Measurements from ENCODE around the gene GPX3.

The GPX3 gene

DNA sequence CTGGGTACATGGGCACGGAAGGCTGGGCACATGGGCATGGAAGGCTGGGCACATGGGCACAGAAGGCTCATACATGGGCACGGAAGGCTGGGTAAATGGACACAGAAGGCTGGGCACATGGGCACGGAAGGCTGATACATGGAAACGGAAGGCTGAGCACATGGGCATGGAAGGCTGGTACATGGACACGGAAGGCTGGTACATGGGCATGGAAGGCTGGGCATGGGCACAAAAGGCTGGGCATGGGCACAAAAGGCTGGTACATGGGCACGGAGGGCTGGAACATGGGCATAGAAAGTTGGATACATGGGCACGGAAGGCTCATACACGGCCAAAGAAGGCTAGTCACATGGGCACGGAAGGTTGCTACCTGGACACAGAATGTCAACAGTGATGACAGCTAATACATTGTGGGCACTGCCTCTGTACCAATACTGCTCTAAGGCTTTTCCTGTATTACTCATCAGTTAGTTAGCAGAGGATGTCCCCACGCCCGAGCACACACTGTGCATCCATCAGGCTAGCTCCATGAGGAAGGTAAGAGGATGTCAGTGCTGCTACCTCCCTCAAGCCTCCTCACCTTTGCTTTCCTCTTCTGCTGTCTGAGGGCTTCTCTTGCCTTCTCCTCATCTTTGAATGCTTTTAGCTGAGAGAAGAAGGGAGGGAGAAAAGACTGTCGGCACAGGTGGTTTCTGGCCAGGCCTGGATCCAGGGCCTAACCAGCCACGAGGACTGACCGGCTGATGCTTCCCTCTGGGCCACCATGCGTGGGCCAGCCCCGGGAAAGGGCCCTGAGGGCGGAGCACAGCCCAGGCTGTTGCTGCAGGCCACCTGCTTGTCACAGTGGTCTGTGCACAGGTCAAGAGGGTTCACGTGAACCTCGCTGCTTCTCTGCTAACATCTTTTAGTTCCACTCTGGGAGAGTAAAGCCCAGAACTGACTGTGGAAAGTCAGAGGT, 14.3 kb downstream of the GPX3 start:
- DNase-seq: no peak

DNA sequence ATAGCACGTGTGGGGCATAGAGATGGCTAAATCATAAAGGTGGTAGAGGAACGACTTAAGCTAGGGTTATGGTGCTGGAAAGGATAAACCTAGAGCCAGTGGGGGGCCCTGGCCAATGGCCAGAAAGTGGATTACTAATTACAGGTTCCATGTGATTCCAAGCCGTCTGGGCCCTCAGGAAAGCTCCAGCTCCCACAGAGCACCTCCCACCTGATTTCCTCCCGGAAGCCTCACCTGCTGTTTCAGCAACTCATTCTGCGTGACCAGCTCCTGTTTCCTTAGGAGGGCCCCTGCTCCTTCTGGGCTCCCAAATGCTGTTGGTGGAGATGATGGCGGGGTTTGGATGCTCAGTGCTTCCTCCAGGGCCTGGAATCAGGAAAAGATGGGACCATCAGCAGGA, 16.2 kb downstream of the GPX3 start:
- DNase-seq: no peak

DNA sequence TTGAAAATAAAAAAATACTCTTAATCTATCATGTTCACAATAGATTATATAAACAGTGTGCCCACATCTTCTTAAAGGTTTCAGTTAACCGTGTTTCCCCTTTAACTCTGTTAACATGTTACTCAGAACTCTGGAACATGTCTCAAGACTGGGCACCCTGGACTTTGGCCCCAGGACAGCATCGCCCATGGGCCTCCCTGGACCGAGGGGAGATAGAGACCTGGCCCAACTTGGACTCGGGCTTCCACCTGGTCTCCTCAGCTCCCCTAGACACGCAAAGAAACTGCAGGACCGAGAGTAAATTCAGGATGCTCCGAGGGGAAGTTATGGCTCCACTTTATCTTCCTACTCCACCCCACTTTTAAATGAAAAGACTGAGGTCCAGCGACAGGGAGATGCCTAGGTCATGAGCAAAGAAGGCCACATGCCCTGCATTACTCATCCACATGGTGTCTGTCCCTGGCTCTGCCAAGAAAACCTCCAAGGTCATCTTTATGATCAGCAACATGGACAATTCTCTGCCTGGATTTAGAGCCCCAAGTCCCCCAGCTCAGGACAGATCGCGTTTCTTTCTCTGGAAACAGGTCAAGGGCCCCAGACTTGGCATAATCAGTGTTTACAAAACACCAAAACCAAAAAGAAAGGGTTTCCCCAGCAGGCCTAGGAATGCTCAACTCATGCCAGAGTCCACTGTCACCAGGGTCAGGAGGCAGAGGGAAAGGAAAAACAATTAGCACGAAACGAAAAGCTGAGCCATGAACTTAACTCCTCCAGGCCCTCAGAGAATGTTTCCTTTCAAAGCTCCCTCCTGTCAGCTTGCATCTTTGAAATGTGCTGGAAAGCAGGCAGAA, 17.4 kb downstream of the GPX3 start:
- DNase-seq: no peak

DNA sequence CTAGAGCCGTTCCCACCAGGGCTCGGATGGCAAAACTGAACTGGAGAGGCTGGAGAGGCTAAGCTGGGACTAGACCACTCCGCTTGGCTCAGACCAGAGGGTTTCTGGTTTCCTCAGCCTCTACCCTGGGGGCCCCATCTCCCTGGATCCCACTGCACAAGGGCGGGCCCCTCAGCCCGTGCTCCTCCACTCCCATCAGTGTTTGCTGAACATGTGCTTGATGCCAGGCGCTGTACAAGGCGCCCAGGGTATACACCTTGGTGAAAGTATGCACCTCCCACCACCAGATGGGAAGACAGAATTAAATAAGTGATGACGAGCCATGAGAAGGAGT, 18.0 kb downstream of the GPX3 start:
- no peak for DNase-seq

DNA sequence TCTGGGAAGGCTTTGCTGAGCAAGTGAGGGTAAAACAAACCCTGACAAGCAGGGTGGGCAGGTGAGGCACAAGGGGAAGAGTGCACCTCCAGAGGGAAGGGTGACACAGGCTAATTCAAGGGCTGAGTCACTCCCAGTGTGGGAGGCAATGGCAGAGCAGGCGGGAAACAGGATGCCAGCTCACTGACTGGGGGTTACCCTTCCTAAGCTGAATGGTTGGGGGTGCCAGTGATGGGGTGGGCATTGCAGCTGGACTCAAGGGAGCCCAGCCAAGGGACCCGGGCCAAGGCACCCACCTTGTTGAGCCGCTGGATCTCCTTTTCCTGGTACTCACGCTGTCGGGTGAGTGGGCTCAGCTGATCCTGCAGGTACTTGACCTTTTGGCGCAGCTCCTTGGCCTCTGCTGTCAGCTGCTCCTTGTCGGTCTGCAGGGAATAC, 18.4 kb downstream of the GPX3 start:
- no peak for DNase-seq

DNA sequence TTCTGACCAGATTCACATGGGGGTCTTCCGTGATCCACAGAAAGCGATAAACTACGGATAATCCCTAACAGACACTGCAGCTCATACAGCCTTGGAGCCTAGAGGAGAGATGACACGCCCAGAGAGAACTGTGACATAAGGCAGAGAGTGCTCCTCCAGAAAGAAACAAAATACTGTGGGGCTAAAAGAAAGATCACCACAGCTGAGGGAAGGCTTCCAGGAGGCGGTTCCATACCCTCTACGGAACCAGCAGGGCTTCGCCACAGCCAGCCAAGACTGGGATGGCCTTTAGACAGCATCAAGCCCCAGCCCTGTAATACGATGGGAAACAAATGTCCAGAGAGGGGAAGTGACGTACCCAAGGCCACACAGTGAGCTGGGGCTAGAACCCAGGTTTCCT, 19.3 kb downstream of the GPX3 start:
- DNase-seq: no peak

DNA sequence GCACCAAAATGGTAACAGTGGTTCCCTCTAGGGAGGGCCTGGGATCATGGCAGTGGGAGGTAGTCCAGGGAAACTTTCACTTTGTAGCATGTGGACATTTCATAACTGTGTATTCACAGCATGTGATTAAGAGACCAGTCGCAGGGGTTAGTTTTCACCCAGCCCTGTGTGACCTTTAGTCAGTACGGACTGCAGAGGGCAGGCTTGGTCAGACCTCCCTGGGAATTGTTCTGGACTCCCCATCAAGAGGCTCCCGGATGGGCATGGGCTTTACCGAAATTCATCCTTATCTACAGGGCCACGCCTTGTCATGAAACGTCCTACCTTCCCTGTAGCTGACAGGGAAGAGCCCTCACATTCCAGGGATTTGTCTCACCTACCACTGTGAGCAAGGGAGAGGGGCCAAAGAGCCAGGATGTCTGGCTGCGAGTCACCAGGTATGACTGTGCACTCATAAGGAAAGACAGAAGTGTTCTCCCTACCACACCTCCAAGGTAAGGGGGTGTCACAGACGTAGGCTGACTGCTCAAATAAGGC, 19.9 kb downstream of the GPX3 start:
- DNase-seq: no peak

DNA sequence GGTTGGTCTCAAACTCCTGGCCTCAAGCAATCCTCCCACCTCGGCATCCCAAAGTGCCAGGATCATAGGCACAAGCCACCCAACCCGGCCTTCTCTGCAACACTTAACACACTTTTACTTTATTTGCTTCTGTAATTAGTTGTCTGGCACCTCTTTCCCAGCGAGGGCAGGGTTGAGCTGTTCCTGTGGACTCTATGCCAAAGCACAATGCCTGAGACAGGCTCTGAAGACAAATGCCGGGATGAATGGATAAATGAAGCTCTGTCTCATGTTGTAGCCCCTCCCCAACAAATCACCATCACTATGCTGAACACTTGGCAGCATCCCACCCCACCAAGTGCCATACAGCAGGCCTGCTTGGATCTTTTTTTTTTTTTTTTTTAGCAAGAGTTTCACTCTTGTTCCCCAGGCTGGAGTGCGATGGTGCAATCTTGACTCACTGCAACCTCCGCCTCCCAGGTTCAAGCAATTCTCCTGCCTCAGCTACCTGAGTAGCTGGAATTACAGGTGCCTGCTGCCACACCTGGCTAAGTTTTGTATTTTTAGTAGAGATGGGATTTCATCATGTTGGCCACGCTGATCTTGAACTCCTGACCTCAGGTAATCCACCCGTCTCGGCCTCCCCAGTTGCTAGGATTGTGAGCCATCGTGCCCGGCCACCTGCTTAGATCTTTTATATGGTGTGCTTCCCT, 21.3 kb downstream of the GPX3 start:
- DNase-seq: no peak

DNA sequence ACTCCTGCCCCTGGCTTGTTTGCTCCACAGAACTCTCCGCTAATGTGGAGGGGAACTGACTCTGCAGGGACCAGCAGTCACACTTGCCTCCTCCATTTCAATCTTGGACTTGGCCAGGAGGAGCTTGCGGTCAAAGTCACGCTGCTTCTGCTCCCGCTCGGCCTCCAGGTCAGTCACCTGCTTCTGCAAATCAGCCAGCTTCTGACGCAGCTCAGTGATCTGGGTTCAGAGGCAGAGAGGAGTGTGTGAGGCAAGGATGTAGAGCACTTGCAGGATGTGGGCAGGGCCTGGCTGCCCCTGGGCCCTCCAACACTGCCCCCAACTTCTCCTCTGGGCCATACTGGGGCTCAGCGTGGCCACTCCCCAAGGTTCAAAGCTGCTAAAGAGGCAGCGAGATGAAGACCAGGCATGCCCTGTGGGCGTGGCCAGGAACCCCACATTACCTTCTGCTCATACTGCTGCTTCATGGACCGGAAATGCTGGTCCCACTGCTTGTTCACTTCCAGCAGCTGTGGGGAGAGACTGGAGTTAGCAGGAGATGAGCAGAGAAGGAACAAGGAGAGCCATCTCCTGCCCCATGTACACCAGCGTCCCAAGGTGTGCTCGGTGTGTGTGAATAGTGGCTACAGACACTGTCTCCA, 22.2 kb downstream of the GPX3 start:
- DNase-seq: no peak

DNA sequence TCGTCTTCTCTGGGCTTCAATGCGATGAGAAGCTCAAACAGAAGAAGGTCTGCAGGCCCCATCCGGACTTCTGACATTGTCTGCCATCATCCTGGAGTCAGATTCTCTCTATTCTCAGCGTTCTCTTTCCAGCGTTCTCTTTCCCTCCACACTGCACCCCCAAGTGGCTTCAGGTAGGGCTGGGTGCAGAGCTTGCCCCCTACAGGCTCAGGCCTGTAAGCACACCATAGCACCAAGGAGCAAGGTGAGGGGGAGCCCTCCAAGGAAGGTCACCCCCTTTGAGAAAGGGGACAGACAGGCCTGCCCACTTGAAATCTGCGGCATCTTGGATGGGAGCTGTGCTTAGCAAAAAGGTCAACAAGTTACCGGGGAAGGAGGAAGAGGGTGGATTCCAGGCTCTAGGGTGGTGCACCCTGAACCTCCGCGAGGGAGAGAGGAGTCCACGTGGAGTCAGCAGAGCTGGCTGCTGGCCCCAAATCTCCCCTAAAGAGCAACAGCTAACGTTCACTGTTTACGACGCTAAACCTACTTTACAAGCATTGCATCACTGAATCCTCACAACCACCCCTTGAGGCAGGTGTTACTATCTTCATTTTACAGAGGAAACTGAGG, 27.5 kb downstream of the GPX3 start:
- DNase-seq: peak in 1 of 2 donors; percentile 39

DNA sequence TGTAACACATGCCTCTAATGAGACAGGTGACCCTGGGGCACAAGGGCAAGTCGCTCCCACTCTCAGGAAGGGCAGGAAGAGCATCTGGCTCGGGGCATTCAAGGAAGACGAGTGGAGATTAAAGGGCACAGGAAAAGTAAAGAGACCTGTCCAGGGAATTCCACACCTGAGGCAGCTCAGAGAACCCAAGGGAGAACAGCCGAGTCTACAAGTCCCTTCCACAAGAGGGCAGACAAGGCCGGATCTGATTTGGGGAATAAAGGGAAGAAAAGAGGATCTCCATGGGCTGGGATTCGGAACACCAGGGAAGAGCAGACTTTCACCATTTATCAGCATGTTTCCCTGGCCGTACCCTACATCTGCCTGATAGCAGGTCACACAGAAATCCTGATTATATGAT, 28.1 kb downstream of the GPX3 start:
- no peak for DNase-seq

DNA sequence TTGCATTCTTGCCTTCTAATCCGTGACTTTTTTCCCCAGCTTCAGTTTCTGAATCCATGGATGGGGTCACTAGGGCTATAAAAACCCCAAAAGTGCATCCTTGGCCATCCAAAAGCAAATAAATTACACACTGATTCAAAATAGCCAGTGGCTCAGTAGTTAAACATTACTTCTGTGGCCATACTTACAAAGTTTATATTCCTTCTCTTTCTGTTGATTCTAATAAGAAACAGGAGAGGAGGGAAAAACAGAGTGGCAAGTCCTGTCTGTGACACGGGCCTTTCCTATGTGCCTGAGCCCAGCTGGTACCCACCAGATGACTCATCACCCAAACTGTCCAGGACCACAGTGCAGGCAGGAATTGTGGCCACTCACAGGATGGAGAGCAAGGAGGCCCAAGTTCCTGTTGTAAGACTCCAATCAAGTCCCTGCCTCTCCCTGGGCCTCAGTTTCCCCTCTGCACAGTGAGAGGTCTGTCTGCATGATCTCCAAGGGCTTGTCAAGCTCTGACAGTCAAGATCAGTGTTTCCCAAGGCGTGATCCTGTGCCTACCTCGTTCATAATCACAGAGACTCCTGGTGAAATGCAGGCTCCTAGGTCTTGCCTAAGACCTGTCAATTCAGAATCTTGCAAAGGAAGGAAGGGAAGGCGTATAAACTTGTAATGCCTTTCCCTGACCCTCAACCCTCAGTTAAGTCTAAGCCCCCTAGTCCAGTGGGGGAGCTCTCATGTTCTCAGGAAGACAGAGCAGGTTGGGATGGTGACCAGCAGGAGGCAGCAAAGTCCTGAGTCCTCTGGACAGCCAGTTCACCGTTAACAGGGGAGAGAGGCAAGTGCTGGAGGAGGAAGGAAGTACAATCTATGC, 30.9 kb downstream of the GPX3 start:
- peak; percentile 76 to 78 for DNase-seq

DNA sequence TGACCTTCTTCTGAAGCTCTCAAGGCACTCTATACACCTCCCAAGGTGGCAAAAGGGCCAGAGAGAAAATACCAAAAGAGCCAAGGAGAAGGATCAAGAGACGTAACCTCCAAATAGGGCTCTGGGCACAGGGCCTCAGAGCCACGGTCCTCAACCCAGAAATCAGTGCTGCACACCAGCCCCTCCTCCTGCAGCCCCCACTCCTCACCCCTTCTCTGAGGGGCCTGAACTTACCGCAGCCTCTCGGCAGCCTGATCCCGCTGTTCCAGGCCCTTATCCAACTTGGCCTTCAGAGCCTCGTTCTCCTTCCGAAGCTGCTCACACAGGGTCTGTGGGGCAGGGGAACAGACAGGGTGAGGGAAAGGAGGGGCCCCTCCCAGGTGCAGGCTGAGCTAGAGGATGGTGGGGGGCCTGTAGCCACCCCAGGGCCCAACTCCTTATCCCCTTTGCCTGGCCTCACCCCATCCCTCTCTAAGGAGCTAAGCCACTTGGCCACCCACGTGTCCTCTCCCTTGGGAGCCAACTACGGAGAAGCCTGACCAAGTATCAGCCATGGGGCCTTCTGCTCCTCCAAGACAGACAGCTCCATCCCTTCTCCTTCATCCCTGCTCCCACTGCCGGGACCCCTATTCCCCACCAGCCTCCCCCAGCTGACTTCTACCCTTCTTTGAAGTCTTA, 31.7 kb downstream of the GPX3 start:
- no peak for DNase-seq

DNA sequence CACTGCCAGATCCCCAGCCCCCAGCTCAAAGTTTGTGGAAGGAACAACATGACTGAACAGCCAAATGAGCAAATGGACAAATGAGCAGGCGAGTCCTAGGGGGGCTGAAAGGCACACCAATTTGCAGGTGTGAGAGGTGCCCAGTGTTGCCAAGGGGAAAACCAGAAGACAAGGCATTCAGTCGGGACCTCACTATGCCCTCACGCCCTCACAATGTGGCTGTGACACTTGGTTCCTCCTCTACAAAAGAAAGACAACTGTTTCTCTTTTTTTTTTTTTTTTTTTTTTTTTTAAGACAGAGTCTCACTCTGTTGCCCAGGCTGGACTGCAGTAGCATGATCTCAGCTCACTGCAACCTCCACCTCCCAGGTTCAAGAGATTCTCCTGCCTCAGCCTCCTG, 32.4 kb downstream of the GPX3 start:
- DNase-seq: no peak

DNA sequence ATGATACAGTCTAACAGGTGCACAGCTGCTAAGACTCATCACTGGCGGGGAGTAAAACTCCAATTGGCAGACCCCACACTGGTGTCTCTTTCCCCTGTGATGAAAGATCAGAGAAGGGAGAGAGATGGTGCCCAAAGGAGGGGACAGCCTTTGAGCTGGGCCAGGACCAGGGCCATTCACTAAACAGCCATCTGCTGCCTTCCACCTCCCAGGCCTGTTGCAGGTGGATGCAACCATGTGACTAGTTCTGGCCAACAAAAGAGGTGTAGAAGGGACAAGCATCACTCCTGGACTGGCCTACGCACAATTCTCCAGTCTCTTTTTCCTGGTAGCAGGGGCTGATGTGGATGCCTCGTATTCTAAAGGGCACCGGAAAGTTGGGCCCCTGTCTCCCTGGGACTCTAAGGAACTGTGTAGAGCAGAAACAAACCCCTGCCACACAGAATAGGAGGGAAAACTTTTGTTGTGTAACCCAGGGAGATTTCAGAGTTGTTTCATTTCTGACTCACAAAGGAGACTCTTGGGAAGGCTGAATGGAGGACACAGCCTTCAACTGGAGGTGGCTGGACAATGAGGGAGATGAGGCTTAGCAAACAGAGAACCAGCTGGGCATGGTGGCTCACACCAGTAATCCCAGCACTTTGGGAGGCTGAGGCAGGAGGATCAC, 33.5 kb downstream of the GPX3 start:
- no peak for DNase-seq

DNA sequence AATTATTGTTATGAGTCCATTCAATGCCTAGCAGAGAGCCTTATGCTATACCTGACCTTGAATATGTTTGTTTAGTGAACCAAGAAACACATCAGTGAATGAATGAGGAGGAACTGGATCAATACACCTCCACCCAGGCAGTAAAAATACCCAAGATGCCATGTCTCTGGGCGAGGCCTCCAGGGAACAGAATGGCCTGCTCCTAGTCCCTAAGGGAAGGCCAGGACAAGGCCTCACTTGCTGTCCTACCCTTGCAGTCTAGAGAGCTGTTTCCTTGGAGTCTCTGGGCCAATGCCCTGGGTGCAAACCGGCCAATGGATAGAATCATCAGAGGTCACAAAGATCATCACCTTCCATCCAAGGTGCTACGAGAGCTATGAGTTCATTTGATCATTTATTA, 34.3 kb downstream of the GPX3 start:
- DNase-seq: no peak

DNA sequence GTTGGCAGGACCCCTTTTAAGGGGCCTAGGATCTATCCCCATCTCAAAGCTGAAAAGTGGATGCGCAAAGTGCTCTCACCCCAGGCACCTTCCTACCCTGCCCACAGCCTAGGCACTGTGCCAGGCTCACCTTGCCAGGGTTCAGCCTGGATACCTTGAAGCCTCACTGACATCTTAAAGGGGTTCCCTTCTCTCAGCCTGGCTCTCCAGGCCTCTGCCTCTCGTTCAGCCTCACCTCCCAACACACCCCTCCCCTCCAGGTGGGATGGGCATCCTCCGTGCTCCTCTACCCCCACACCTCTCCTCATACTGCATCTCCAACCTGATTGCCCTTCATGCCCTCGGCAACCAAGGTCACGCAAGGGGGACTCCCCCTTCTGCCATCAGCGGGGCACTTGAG, 34.9 kb downstream of the GPX3 start:
- no peak for DNase-seq

DNA sequence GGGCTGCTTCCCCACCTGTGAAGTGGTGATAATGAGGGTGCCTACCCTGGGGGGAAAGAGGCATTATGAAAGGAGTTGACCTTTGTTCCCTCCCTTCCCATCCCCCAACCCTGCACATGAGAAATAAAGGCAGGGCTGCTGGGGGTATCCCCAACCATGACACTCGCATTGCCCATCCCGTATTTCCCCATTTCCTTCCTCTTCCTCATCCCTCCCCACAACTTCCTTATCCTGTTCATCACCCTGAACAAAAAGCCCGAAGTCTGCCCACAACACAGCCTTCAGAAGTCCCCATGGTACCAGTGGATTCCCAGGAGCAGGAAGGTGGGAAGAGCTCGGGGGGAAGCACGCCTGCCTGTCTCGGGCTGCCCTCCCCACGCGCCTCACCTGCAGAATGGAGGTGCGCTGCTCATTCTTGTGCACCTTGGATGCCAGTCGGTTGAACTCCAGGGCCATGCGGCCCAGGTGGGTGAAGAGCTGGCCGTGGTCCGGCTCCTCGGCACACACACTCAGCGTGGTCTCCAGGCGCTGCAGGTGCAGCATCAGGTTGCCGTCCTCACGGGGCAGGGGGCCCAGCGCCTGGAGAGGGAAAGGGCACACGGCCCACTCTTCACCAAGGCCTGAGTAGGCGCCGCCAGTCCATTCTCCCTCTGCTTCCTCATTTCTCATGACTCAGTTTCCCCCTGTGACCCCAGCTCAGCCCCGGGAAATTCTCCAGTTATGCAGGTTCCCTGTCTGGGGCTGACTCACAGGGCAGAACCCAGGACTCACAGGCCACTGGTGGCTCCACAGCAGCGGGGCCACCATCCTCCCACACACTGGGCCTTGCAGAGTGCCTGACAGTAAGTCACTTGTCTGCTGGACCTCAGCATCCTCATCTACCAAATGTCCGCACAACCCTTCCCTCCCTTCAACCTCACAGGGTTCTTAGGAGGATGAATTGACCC, 36.3 kb downstream of the GPX3 start:
- DNase-seq: peak in 1 of 2 donors; percentile 48

DNA sequence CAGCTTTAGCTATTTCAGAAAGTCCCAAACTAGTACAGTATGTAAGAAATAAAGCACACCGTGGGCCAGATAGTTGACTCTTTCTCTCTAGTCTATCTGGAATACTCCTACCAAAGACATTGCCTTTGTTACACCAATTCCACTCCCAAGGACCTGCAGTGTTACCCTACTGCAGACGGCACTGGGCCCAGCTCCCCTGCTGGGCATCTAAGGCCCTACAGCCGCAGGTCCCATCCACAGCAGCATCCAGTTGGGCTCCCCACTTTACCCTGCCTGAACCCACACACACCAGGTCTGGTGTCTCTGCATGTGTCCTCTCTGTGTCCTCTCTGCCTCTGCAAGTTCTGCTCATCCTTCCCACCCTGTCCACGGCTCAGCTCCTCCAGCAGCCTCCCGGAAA, 37.9 kb downstream of the GPX3 start:
- DNase-seq: no peak
